Fibroblast of skin of back (primary cell): ENCODE measurements around the gene BEGAIN. TPM values are rescaled to one million over a fixed set of nuclear protein-coding genes. Genes with fewer than 3 reads are reported as not detected.

Experiments used
- DNase-seq: peaks from one replicate; pipeline ENCODE4 v3.0.0-alpha.2; 2013
- polyA plus RNA-seq, 2 experiments: library from polyadenylated mRNA; unstranded; fragments of 120-200 nt; gene quantifications; one replicate each; pipeline ENCODE4 v1.2.1, GENCODE V29; 2013; ENCODE audit not compliant: insufficient read length in 2 of 2

The BEGAIN gene
- polyA plus RNA-seq (2013, experiment 1 of 2; ENCODE audit: insufficient read length) = 0.37 TPM
- polyA plus RNA-seq (2013, experiment 2 of 2; ENCODE audit: insufficient read length) = 0.10 TPM

GRCh38 chr14:100587086-100587762, at the start of gene BEGAIN:
Gene BEGAIN, minus strand, starts transcription at chr14:100587417. Its CDS starts 127 bp downstream, at chr14:100587290.
- no peak for DNase-seq

GRCh38 chr14:100636559-100636958, 49.3 kb upstream of the BEGAIN start:
- no peak for DNase-seq

- DNase-seq = no peak
These were observed 46.8 kb upstream of the BEGAIN start for GRCh38 chr14:100634026-100634425.

- DNase-seq = no peak
These were observed 46.2 kb upstream of the BEGAIN start for GRCh38 chr14:100633406-100633805.

GRCh38 chr14:100629696-100630095, 42.5 kb upstream of the BEGAIN start:
- DNase-seq = no peak

GRCh38 chr14:100629098-100629497, 41.9 kb upstream of the BEGAIN start:
- DNase-seq = no peak

- no peak for DNase-seq
These were observed 41.0 kb upstream of the BEGAIN start for GRCh38 chr14:100628225-100628624.

- DNase-seq = no peak
These were observed 39.4 kb upstream of the BEGAIN start for GRCh38 chr14:100626614-100627013.

GRCh38 chr14:100623961-100624360, 36.7 kb upstream of the BEGAIN start:
- DNase-seq = no peak

- no peak for DNase-seq
These were observed 36.3 kb upstream of the BEGAIN start for GRCh38 chr14:100623557-100623956.

GRCh38 chr14:100622708-100623485, 35.7 kb upstream of the BEGAIN start:
- DNase-seq = no peak

GRCh38 chr14:100622224-100622623, 35.0 kb upstream of the BEGAIN start:
- DNase-seq = no peak

GRCh38 chr14:100621806-100622205, 34.6 kb upstream of the BEGAIN start:
- DNase-seq = no peak

- no peak for DNase-seq
These were observed 33.3 kb upstream of the BEGAIN start for GRCh38 chr14:100620255-100621100.

GRCh38 chr14:100619396-100620254, 32.4 kb upstream of the BEGAIN start:
- DNase-seq = no peak

GRCh38 chr14:100618763-100619320, 31.6 kb upstream of the BEGAIN start:
- no peak for DNase-seq

- DNase-seq = no peak
These were observed 31.1 kb upstream of the BEGAIN start for GRCh38 chr14:100618318-100618693.

- DNase-seq = no peak
These were observed 30.4 kb upstream of the BEGAIN start for GRCh38 chr14:100617410-100618317.

- no peak for DNase-seq
These were observed 29.7 kb upstream of the BEGAIN start for GRCh38 chr14:100616854-100617409.
